ENCODE data around the gene RPS6KB1. TPM values are rescaled to one million over a fixed set of nuclear protein-coding genes. Genes with fewer than 3 reads are reported as not detected.

The RPS6KB1 gene
- total and polyA plus RNA-seq, 10 of the 15 experiments (the other 5 are each of a cell fraction or from before 2014, with no cell fraction given): 6.6 to 33.2 (median 26.0) TPM

DNA sequence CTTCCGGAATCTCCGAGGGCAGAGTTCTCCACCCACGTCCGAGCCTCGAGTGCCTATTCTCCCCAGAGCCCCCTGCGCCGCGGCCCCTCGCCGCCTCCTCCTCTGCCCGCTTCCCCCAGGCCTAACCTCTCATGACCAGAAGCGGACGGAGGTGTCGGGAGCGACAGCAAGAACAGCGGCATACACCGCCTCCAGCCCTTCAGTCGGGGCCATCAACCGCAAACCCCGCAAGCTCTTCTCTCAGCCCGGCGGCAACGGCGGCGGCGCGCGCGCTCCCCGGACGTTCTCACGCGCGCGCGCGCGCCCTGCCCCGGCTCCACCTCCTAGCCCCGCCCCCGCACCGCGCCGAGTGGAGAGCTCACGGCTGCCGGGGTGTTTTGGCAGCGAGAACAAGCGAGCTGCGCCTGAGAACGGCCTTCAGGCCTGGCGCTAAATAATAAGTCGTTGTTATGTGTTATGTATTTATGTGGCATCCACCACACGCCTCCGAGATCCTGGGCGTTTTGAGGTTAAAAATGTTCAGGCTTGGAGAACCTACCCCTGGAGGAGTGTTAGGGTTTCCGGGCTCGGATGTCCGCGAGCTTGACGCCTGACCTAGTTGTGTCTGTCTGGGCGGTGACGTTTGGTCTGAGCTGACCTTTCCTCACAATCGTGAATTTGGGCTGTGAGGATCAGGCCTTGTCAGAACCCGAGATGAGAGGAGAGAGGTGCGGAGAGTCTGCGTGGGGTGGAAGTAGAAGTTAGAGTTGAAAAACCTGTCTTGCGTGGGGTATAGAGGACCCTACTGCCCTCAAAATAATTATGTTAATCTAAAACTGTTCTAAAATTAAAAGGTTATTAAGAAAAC is 71.8 kb downstream of the RPS6KB1 start, which contains the start of gene RNFT1 (continued):
- TF ChIP-seq, protein P1, sequence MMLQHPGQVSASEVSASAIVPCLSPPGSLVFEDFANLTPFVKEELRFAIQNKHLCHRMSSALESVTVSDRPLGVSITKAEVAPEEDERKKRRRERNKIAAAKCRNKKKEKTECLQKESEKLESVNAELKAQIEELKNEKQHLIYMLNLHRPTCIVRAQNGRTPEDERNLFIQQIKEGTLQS (IDR thresholded peaks at IDR 0.05; ENCODE audit: borderline replicate concordance, extremely low read depth, low read depth, low read length): no peak
- TF ChIP-seq TCF3 (IDR thresholded peaks at IDR 0.05; ENCODE audit: borderline replicate concordance, insufficient read depth, low read depth, low read length): no peak
- TF ChIP-seq SRF (IDR thresholded peaks at IDR 0.05; ENCODE audit: low read depth in 2 of 2, low read length in 2 of 2): no peak
- TF ChIP-seq FOXM1 (IDR thresholded peaks at IDR 0.05; ENCODE audit: low read depth, low read length): no peak
- TF ChIP-seq ZNF207 (IDR thresholded peaks at IDR 0.05; ENCODE audit: borderline replicate concordance): no peak
- 0 out of 2 replicates have a peak, but pooled peaks have one; percentile 13 for TF ChIP-seq TCF12 (IDR thresholded peaks at IDR 0.05; ENCODE audit: low read depth, low read length)
- peak; percentile 27; the same call in 1 of the 2 replicates for TF ChIP-seq BACH1 (IDR thresholded peaks at IDR 0.05; ENCODE audit: borderline replicate concordance)
- peak; percentile 23; the same call in 1 of the 2 replicates for TF ChIP-seq NR2C1 (IDR thresholded peaks at IDR 0.05)
- peak; percentile 61 for TF ChIP-seq DPF2 (IDR thresholded peaks at IDR 0.05)
- TF ChIP-seq SUPT20H (IDR thresholded peaks at IDR 0.05; ENCODE audit: borderline replicate concordance, control insufficient read depth, low read depth, low read length): no peak
- TF ChIP-seq CBX3 (IDR thresholded peaks at IDR 0.05; ENCODE audit: borderline replicate concordance, low read depth): no peak
- no peak for TF ChIP-seq RCOR1 (conservative IDR thresholded peaks at IDR 0.05; ENCODE audit: low read depth, low read length)
- TF ChIP-seq, protein P2, sequence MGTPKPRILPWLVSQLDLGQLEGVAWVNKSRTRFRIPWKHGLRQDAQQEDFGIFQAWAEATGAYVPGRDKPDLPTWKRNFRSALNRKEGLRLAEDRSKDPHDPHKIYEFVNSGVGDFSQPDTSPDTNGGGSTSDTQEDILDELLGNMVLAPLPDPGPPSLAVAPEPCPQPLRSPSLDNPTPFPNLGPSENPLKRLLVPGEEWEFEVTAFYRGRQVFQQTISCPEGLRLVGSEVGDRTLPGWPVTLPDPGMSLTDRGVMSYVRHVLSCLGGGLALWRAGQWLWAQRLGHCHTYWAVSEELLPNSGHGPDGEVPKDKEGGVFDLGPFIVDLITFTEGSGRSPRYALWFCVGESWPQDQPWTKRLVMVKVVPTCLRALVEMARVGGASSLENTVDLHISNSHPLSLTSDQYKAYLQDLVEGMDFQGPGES (IDR thresholded peaks at IDR 0.05): no peak
- TF ChIP-seq SMAD5 (IDR thresholded peaks at IDR 0.05; ENCODE audit: low read depth): no peak
- 0 out of 2 replicates have a peak, but pooled peaks have one; percentile 59 for TF ChIP-seq LARP7 (IDR thresholded peaks at IDR 0.05)
- TF ChIP-seq, protein P3, sequence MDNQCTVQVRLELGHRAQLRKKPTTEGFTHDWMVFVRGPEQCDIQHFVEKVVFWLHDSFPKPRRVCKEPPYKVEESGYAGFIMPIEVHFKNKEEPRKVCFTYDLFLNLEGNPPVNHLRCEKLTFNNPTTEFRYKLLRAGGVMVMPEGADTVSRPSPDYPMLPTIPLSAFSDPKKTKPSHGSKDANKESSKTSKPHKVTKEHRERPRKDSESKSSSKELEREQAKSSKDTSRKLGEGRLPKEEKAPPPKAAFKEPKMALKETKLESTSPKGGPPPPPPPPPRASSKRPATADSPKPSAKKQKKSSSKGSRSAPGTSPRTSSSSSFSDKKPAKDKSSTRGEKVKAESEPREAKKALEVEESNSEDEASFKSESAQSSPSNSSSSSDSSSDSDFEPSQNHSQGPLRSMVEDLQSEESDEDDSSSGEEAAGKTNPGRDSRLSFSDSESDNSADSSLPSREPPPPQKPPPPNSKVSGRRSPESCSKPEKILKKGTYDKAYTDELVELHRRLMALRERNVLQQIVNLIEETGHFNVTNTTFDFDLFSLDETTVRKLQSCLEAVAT (IDR thresholded peaks at IDR 0.05): peak; percentile 72; the same call in 1 of the 2 replicates
- peak; percentile 69; the same call in 1 of the 2 replicates for TF ChIP-seq NFXL1 (IDR thresholded peaks at IDR 0.05; ENCODE audit: borderline replicate concordance)
- no peak for TF ChIP-seq TARDBP (IDR thresholded peaks at IDR 0.05; ENCODE audit: borderline replicate concordance)
- TF ChIP-seq, protein P4, sequence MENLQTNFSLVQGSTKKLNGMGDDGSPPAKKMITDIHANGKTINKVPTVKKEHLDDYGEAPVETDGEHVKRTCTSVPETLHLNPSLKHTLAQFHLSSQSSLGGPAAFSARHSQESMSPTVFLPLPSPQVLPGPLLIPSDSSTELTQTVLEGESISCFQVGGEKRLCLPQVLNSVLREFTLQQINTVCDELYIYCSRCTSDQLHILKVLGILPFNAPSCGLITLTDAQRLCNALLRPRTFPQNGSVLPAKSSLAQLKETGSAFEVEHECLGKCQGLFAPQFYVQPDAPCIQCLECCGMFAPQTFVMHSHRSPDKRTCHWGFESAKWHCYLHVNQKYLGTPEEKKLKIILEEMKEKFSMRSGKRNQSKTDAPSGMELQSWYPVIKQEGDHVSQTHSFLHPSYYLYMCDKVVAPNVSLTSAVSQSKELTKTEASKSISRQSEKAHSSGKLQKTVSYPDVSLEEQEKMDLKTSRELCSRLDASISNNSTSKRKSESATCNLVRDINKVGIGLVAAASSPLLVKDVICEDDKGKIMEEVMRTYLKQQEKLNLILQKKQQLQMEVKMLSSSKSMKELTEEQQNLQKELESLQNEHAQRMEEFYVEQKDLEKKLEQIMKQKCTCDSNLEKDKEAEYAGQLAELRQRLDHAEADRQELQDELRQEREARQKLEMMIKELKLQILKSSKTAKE (IDR thresholded peaks at IDR 0.05; ENCODE audit: low read depth, poor library complexity, severe bottlenecking): peak; percentile 86
- TF ChIP-seq GABPA (IDR thresholded peaks at IDR 0.05; ENCODE audit: low read depth): no peak
- TF ChIP-seq SIX5 (IDR thresholded peaks at IDR 0.05; ENCODE audit: low read depth, low read length, severe bottlenecking): no peak
- peak; percentile 61; the same call in 1 of the 2 replicates for TF ChIP-seq NR2F1 (conservative IDR thresholded peaks at IDR 0.05)
- TF ChIP-seq RAD51 (IDR thresholded peaks at IDR 0.05): no peak

Measured in GM12878 (cell line).